Astrocyte of the cerebellum (primary cell): ENCODE data around the gene GABRB3.

Experiments
- DNase-seq: peaks from one replicate; pipeline ENCODE4 v3.0.0-alpha.2; 2011; ENCODE audit warnings: low read depth
- H3K4me3 ChIP-seq: 2 replicates; pipeline ENCODE4 v1.5.1; 2011; ENCODE audit warnings: mild to moderate bottlenecking, low read depth, low read length, moderate library complexity
- CTCF ChIP-seq: IDR thresholded peaks from 2 replicates; pipeline ENCODE4 v1.5.1; 2012; ENCODE audit warnings: low read length, low read depth, moderate library complexity, mild to moderate bottlenecking; ENCODE audit errors: missing control alignments
- in situ Hi-C: cut with HindIII; loops from 2 replicates; pipeline ENCODE4 v1.10.0; 2017; ENCODE audit warnings: low sequenced_read_pairs

The GABRB3 gene

GRCh38 chr15:26686547-26687187 is 86.2 kb downstream of the GABRB3 start:
- TF ChIP-seq CTCF = no peak
- H3K4me3 ChIP-seq = no peak overlapping the region
- in situ Hi-C loops = no loop called here
- DNase-seq = no peak

- no peak for DNase-seq
- TF ChIP-seq CTCF = no peak
- in situ Hi-C loops = no loop called here
- no peak overlapping the region for H3K4me3 ChIP-seq
Measured at GRCh38 chr15:26682598-26683164, 90.2 kb downstream of the GABRB3 start.

- in situ Hi-C loops = no loop called here
- no peak for TF ChIP-seq CTCF
- DNase-seq = no peak
Measured at GRCh38 chr15:26679927-26680326, 92.9 kb downstream of the GABRB3 start.

GRCh38 chr15:26676115-26676514 is 96.8 kb downstream of the GABRB3 start:
- no peak overlapping the region for H3K4me3 ChIP-seq
- no peak for TF ChIP-seq CTCF
- DNase-seq = no peak
- in situ Hi-C loops = no loop called here

More at GRCh38 chr15:26679927-26680326, 92.9 kb downstream of the GABRB3 start:
- H3K4me3 ChIP-seq = no peak overlapping the region

GRCh38 chr15:26674467-26674866 is 98.4 kb downstream of the GABRB3 start:
- in situ Hi-C loops = no loop called here
- no peak for TF ChIP-seq CTCF
- H3K4me3 ChIP-seq = no peak overlapping the region
- no peak for DNase-seq

GRCh38 chr15:26673445-26673844 is 99.4 kb downstream of the GABRB3 start:
- TF ChIP-seq CTCF = no peak
- DNase-seq = no peak
- in situ Hi-C loops = no loop called here

More at GRCh38 chr15:26673445-26673844, 99.4 kb downstream of the GABRB3 start:
- H3K4me3 ChIP-seq = no peak overlapping the region
